GM19035 (cell line): ENCODE data around the gene USP2.

Experiments
- ATAC-seq: cut with Tn5 transposase; IDR thresholded peaks from one replicate; pipeline ENCODE4 v1.9.1; 2021; ENCODE audit not compliant: unreplicated experiment

Gene USP2

GRCh38 chr11:119345685-119346084 lies 35.8 kb downstream of the USP2 start:
- no peak for ATAC-seq

GRCh38 chr11:119344291-119345010 lies 37.0 kb downstream of the USP2 start:
- ATAC-seq = no peak

GRCh38 chr11:119343726-119344125 lies 37.8 kb downstream of the USP2 start:
- ATAC-seq = no peak

- ATAC-seq = no peak
Observed at GRCh38 chr11:119342362-119343130, 38.9 kb downstream of the USP2 start.

- ATAC-seq = no peak
Observed at GRCh38 chr11:119342023-119342300, 39.5 kb downstream of the USP2 start.

DNA sequence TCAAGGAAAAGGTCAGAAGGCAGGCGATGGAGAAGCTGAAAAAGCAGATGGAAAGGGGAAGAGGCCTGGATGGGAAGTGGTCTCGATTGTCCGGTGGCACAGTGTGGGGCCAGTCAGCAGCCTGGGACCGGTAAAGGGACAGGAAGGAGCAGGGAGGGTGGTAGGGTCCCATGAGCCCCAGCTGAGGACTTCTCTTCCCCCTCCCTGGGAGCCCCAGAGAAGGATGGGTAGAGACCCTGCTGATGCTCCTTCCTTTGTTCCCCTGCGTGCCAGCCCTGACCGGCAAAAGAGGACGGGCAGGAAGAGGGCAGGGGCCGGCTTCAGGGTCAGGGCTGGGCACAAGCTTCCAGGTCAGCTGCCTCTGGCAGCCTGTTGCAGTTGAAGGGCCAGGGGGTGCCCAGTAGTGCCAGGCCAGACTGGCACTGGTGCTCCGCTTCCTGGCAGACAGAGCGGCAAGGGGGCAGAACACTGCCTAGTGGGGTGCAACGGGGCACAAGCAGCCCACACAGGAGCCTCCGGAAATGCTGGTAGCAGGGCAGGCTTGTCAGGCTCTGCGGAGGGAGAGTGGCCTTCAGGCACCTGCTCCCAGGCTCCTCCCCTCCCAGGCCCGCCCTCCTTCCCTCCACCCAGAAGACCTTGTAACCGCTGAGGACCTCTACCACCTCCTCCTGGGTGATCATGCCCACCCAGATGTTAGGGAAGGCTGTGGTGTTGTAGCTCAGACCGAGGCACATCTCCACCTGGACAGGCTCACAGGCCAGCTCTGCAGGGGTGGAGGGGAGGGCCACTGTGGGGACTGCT lies 40.1 kb downstream of the USP2 start:
- ATAC-seq = no peak

DNA sequence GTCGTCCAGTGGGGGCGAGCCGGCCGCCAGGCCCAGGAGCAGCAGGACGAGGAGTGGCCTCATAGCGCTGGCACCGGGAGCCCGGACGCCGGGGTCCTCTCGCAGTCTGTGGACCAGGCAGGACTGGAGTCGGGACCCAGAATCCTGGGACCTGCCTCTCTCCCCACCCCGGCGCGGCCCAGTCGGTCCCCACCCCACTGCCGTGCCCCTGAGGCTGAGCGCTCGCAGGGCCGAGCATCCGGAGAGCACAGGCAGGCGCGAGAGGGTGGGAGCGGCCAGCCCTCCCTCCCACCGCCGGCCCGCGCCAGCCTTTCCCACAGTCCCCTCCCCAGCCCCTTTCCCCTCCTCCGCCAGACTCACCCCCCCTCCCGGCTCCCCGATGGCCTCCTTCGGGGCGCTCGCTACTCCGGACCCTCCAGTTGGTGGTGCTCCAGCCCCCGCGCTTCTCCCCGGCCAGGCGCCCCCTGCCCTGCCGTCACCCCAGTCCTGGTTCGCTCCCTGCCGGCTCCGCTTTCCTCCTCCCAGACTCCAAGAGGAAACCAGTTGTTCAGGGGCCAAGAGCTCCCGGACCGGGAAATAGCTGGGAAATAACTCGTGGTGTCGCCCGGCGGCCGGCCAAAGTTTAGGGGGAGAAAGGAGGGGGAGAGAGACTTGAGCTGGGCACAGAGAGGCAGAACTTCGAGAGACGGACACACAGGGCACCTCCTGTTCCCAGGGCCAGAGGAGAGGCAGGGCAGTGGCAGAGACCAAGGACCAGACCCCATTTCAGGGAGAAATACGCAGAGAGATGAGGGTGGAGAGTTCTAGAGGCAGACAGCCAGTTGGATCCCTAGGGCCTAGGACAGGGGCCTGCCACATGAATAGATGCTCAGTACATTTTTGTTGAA lies 40.9 kb downstream of the USP2 start, which contains the start of gene C1QTNF5:
C1QTNF5 (minus strand) TSS at position 549 of the 887 bp plus-strand sequence; CDS start at position 63, 486 bp downstream.
- ATAC-seq = no peak

- no peak for ATAC-seq
Observed at GRCh38 chr11:119339589-119340334, 41.7 kb downstream of the USP2 start.

GRCh38 chr11:119338965-119339588 lies 42.4 kb downstream of the USP2 start:
- ATAC-seq = no peak

GRCh38 chr11:119338318-119338890 lies 43.1 kb downstream of the USP2 start:
- no peak for ATAC-seq

DNA sequence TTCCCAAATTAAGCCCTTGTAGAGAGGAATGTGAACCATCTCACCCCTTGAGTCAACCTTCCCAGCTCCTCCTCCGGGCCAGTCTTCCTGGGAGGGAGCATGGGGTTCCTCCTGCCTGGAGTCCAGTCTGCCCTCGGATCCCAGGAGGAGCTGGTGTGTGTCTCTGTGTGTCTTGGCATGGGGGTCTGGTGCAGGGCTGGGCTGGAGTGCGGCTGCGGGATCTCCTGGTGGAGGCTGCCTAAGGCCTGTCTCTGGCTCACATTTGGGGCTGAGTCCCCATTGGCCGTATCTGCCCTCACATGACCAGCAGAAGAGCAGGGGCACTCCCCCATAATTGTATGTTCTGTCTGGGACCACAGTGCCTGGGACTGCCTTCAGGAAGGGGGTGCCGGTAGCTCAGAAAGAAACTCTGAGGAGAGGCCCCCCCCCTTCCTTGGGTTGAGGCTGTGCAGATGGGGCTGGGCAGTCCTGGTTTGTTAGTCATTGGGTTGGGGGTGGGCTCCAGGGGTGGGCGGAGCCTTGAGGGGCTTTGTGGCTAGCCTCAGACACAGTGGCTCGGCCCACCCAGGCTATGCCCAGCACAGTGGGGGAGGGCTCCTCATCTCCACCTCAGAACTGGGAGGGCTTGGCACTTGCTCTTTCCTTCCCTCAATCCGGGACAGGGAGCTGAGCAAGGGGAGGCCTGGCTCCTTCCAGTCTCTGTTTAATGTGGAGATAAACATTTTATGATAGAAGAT lies 43.7 kb downstream of the USP2 start:
- no peak for ATAC-seq

- ATAC-seq = no peak
Observed at GRCh38 chr11:119336744-119337469, 44.6 kb downstream of the USP2 start.

GRCh38 chr11:119335655-119336543 lies 45.6 kb downstream of the USP2 start:
- no peak for ATAC-seq

GRCh38 chr11:119335091-119335654 lies 46.3 kb downstream of the USP2 start:
- ATAC-seq = no peak

DNA sequence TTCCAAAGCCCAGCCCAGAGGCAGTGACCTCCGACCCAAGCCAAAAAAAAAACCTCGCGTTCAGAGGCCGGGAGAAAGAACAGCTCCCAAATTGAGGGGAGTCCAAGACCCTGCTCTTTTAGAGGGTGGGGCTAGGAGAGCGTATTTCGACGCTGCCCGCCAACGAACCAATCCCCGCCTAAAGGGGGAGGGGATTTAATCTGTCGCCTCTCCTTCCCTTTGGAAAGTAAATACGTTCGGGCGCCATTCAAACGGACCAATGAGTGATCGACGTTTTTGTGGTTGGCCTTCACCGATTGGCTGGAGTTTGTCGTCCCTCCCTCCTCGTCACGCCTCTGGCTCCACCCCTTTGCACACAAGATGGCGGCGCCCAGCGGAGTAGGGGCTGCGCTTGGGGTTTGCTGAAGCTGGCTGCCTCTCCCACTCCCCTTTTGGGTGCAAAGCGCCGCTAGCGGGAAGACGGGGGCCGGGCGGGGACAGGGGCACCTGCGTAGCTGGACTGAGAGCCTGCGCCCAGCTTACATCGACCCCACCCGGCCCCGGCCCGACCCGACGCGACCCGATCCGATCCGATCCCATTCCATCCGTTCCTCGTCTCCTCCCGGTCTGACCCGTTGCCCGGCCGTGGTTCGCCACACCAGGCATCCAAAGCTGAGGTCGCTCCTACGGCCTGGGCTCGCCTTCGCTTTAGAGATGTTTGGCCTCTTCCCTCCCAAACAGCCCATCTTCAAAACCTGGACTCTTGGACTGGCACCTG lies 47.1 kb downstream of the USP2 start, which contains the start of gene RNF26:
RNF26 (plus strand) TSS at position 354 of the 757 bp plus-strand sequence. CDS start 596 bp downstream, outside the sequence.
- ATAC-seq = peak; percentile 91
